Activated CD4-positive, alpha-beta T cell treated with anti-CD3 and anti-CD28 coated beads, Interleukin-10, Interleukin-2, amounts not matched to agents 100 ng/mL and 50 ng/mL, durations not matched to agents 16 hours and 8 hours (primary cell): ENCODE measurements around the gene ZNF526.

Experiments used
- DNase-seq: peaks from one replicate; pipeline ENCODE4 v3.0.0-alpha.2; 2020

Gene ZNF526

GRCh38 chr19:42196011-42197001 is 23.8 kb upstream of the ZNF526 start:
- DNase-seq, result no peak

- no peak for DNase-seq
Measured at GRCh38 chr19:42197375-42197817, 22.7 kb upstream of the ZNF526 start.

GRCh38 chr19:42198676-42199439 is 21.3 kb upstream of the ZNF526 start:
- DNase-seq, result peak; percentile 86

GRCh38 chr19:42199440-42200115 is 20.5 kb upstream of the ZNF526 start:
- peak; percentile 88 for DNase-seq

GRCh38 chr19:42200116-42200715 is 19.9 kb upstream of the ZNF526 start:
- DNase-seq, result no peak

- peak; percentile 80 for DNase-seq
Measured at GRCh38 chr19:42201489-42202289, 18.4 kb upstream of the ZNF526 start.

GRCh38 chr19:42202290-42202880 is 17.7 kb upstream of the ZNF526 start:
- DNase-seq, result no peak

GRCh38 chr19:42203700-42204099 is 16.4 kb upstream of the ZNF526 start:
- DNase-seq, result no peak

GRCh38 chr19:42204664-42205063 is 15.4 kb upstream of the ZNF526 start:
- no peak for DNase-seq

GRCh38 chr19:42206871-42207755 is 13.0 kb upstream of the ZNF526 start:
- DNase-seq, result no peak

- no peak for DNase-seq
Measured at GRCh38 chr19:42207767-42208271, 12.3 kb upstream of the ZNF526 start.

GRCh38 chr19:42208612-42209011 is 11.5 kb upstream of the ZNF526 start:
- no peak for DNase-seq

- peak; percentile 26 for DNase-seq
Measured at GRCh38 chr19:42212886-42213285, 7.2 kb upstream of the ZNF526 start.

GRCh38 chr19:42214810-42215485 is 5.2 kb upstream of the ZNF526 start:
- no peak for DNase-seq

GRCh38 chr19:42216653-42217519 is 3.2 kb upstream of the ZNF526 start:
- DNase-seq, result peak; percentile 30

GRCh38 chr19:42217520-42218437 is 2.3 kb upstream of the ZNF526 start, which contains the start of gene DEDD2:
Gene DEDD2, minus strand, starts transcription at chr19:42217677. Its CDS starts 670 bp downstream, at chr19:42217007.
- peak; percentile 100 for DNase-seq

GRCh38 chr19:42220751-42221097 is 612 bp downstream of the ZNF526 start:
- no peak for DNase-seq
